Neural cell (in vitro differentiated cells): ENCODE data around the gene NBEA. TPM values are rescaled to one million over a fixed set of nuclear protein-coding genes. Genes with fewer than 3 reads are reported as not detected.

Experiments
- H2AFZ ChIP-seq: fragments of 200-600, 300-800 bp; sonication (generic), shearing (Covaris generic); 2 replicates; pipeline ENCODE4 v1.6.0; 2014; ENCODE audit warnings: low read depth, mild to moderate bottlenecking, antibody characterized with exemption, low read length, moderate library complexity
- H3F3A ChIP-seq: fragments of 200-600 bp; shearing (Covaris generic); 2 replicates; pipeline ENCODE4 v1.6.1; 2016; ENCODE audit warnings: mild to moderate bottlenecking, moderate library complexity, mixed read lengths, antibody characterized with exemption, low read length; ENCODE audit not compliant: insufficient read depth, poor library complexity, severe bottlenecking
- H3K27ac ChIP-seq: fragments of 200-600, 300-800 bp; sonication (generic), shearing (Covaris generic); 2 replicates; pipeline ENCODE4 v1.5.1; 2014; ENCODE audit warnings: mild to moderate bottlenecking, low read length, moderate library complexity
- H3K27me3 ChIP-seq: fragments of 300-800, 200-600 bp; sonication (generic), shearing (Covaris generic); 2 replicates; pipeline ENCODE4 v1.6.0; 2014; ENCODE audit warnings: mild to moderate bottlenecking, low read depth, low read length, moderate library complexity; ENCODE audit not compliant: insufficient read depth
- H3K36me3 ChIP-seq: fragments of 300-800, 200-600 bp; sonication (generic), shearing (Covaris generic); 2 replicates; pipeline ENCODE4 v1.5.1; 2014; ENCODE audit warnings: mild to moderate bottlenecking, antibody characterized with exemption, low read length, moderate library complexity; ENCODE audit not compliant: insufficient read depth
- H3K4me2 ChIP-seq: fragments of 300-800, 200-600 bp; sonication (generic), shearing (Covaris generic); 2 replicates; pipeline ENCODE4 v1.6.0; 2014; ENCODE audit warnings: mild to moderate bottlenecking, low read length
- H3K4me3 ChIP-seq: fragments of 300-800, 200-600 bp; sonication (generic), shearing (Covaris generic); 2 replicates; pipeline ENCODE4 v1.5.1; 2014; ENCODE audit warnings: mild to moderate bottlenecking, low read length, moderate library complexity
- H3K79me2 ChIP-seq: fragments of 200-600 bp; shearing (Covaris generic); replicated peaks from 2 replicates; pipeline ENCODE4 v1.6.0; 2014; ENCODE audit warnings: mild to moderate bottlenecking, low read length, moderate library complexity; ENCODE audit not compliant: insufficient read depth
- H3K9ac ChIP-seq: fragments of 300-800, 200-600 bp; sonication (generic), shearing (Covaris generic); 2 replicates; pipeline ENCODE4 v1.6.1; 2016; ENCODE audit warnings: mild to moderate bottlenecking, low read length, mixed read lengths
- H3K9me2 ChIP-seq: fragments of 200-600 bp; shearing (Covaris generic); 2 replicates; pipeline ENCODE4 v1.6.1; 2016; ENCODE audit warnings: mild to moderate bottlenecking, low read length, mixed read lengths; ENCODE audit not compliant: insufficient read depth
- H3K9me3 ChIP-seq: fragments of 200-600, 300-800 bp; sonication (generic), shearing (Covaris generic); 2 replicates; pipeline ENCODE4 v1.6.1; 2016; ENCODE audit warnings: mild to moderate bottlenecking, mixed run types, low read length, moderate library complexity, mixed read lengths
- H4K20me1 ChIP-seq: fragments of 200-600 bp; shearing (Covaris generic); 2 replicates; pipeline ENCODE4 v1.6.1; 2016; ENCODE audit warnings: mild to moderate bottlenecking, mixed run types; ENCODE audit not compliant: insufficient read depth
- EP300 ChIP-seq: fragments of 450-650 bp; conservative IDR thresholded peaks from 2 replicates; pipeline ENCODE4 v1.6.1; 2014; ENCODE audit warnings: antibody characterized with exemption, mild to moderate bottlenecking, moderate library complexity; ENCODE audit not compliant: poor library complexity, severe bottlenecking
- EZH2 ChIP-seq: fragments of 200-600, 300-800 bp; shearing (Covaris generic), sonication (generic); IDR thresholded peaks from 2 replicates; pipeline ENCODE4 v1.6.1; 2014; ENCODE audit warnings: antibody characterized with exemption, low read length, borderline replicate concordance, mild to moderate bottlenecking; ENCODE audit not compliant: insufficient read depth, poor library complexity, severe bottlenecking
- MXI1 ChIP-seq: fragments of 450-650 bp; conservative IDR thresholded peaks from 2 replicates; pipeline ENCODE4 v1.6.1; 2014; ENCODE audit warnings: antibody characterized with exemption, mild to moderate bottlenecking; ENCODE audit not compliant: poor library complexity, severe bottlenecking
- POLR2AphosphoS5 ChIP-seq: IDR thresholded peaks from 2 replicates; pipeline ENCODE4 v1.6.1; 2012
- RAD21 ChIP-seq: fragments of 450-650 bp; conservative IDR thresholded peaks from 2 replicates; pipeline ENCODE4 v1.6.1; 2014; ENCODE audit warnings: antibody characterized with exemption, mild to moderate bottlenecking, moderate library complexity
- SMC3 ChIP-seq: fragments of 450-650 bp; conservative IDR thresholded peaks from 2 replicates; pipeline ENCODE4 v1.6.1; 2014; ENCODE audit warnings: antibody characterized with exemption, mild to moderate bottlenecking, moderate library complexity; ENCODE audit not compliant: poor library complexity
- TAF1 ChIP-seq: IDR thresholded peaks from 2 replicates; pipeline ENCODE4 v1.6.1; 2012; ENCODE audit warnings: low read depth
- polyA plus RNA-seq: library from polyadenylated mRNA; depleted of rRNA; stranded (reverse); fragments of >200 nt; gene quantifications from 2 replicates; pipeline ENCODE4 v1.2.3, GENCODE V29; 2014
- TF ChIP-seq, protein P1 (sequence below): fragments of 450-650 bp; IDR thresholded peaks from 2 replicates; pipeline ENCODE4 v1.5.1; 2014; ENCODE audit warnings: antibody characterized with exemption, mild to moderate bottlenecking, moderate library complexity; ENCODE audit not compliant: poor library complexity, severe bottlenecking
- TF ChIP-seq, protein P2 (sequence below): IDR thresholded peaks from 2 replicates; pipeline ENCODE4 v1.6.1; 2012; ENCODE audit warnings: borderline replicate concordance

Gene NBEA
- polyA plus RNA-seq, 1 donor from 2014 or later = 55.8 TPM

DNA sequence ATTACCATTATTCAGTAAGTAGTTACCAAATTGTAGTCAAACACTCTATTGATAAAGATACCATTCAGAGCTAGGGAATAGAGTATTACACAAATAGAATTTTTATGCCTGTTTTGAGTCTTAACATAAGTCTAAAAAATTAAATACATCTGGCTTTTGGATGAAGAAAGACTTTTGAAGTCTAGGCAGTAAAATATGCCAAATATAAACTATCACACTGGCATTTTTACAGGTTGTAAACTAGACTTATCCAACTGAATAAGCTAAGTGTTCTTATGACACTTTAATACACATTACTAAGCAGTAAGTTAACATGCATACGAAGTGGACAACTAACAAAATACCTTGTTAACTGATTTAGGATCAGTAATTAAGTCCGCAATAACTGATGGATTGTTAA lies 425.5 kb downstream of the NBEA start:
- H2AFZ ChIP-seq = no peak overlapping the region
- no peaks in the 10 kb centered on the region for H3K79me2 ChIP-seq
- TF ChIP-seq MXI1 = no peak
- TF ChIP-seq EZH2 = no peak
- TF ChIP-seq RAD21 = no peak
- TF ChIP-seq TAF1 = no peak
- TF ChIP-seq, protein P1, sequence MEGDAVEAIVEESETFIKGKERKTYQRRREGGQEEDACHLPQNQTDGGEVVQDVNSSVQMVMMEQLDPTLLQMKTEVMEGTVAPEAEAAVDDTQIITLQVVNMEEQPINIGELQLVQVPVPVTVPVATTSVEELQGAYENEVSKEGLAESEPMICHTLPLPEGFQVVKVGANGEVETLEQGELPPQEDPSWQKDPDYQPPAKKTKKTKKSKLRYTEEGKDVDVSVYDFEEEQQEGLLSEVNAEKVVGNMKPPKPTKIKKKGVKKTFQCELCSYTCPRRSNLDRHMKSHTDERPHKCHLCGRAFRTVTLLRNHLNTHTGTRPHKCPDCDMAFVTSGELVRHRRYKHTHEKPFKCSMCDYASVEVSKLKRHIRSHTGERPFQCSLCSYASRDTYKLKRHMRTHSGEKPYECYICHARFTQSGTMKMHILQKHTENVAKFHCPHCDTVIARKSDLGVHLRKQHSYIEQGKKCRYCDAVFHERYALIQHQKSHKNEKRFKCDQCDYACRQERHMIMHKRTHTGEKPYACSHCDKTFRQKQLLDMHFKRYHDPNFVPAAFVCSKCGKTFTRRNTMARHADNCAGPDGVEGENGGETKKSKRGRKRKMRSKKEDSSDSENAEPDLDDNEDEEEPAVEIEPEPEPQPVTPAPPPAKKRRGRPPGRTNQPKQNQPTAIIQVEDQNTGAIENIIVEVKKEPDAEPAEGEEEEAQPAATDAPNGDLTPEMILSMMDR = no peak
- no peak for TF ChIP-seq EP300
- no peak for TF ChIP-seq SMC3
- TF ChIP-seq, protein P2, sequence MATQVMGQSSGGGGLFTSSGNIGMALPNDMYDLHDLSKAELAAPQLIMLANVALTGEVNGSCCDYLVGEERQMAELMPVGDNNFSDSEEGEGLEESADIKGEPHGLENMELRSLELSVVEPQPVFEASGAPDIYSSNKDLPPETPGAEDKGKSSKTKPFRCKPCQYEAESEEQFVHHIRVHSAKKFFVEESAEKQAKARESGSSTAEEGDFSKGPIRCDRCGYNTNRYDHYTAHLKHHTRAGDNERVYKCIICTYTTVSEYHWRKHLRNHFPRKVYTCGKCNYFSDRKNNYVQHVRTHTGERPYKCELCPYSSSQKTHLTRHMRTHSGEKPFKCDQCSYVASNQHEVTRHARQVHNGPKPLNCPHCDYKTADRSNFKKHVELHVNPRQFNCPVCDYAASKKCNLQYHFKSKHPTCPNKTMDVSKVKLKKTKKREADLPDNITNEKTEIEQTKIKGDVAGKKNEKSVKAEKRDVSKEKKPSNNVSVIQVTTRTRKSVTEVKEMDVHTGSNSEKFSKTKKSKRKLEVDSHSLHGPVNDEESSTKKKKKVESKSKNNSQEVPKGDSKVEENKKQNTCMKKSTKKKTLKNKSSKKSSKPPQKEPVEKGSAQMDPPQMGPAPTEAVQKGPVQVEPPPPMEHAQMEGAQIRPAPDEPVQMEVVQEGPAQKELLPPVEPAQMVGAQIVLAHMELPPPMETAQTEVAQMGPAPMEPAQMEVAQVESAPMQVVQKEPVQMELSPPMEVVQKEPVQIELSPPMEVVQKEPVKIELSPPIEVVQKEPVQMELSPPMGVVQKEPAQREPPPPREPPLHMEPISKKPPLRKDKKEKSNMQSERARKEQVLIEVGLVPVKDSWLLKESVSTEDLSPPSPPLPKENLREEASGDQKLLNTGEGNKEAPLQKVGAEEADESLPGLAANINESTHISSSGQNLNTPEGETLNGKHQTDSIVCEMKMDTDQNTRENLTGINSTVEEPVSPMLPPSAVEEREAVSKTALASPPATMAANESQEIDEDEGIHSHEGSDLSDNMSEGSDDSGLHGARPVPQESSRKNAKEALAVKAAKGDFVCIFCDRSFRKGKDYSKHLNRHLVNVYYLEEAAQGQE = no peak
- no peak for TF ChIP-seq POLR2AphosphoS5
- no peaks in the 10 kb centered on the region for H3F3A ChIP-seq
- H3K9me2 ChIP-seq = no peaks in the 10 kb centered on the region
- H3K4me3 ChIP-seq = no peak overlapping the region
- no peaks in the 10 kb centered on the region for H4K20me1 ChIP-seq
- H3K27ac ChIP-seq = no peak overlapping the region
- H3K9me3 ChIP-seq = peaks cover 13% of the 10 kb centered on the region
- no peaks in the 10 kb centered on the region for H3K27me3 ChIP-seq
- H3K4me2 ChIP-seq = no peak overlapping the region
- no peak overlapping the region for H3K9ac ChIP-seq
- H3K36me3 ChIP-seq = no peaks in the 10 kb centered on the region

- H3K79me2 ChIP-seq = no peaks in the 10 kb centered on the region
- no peak overlapping the region for H3K4me3 ChIP-seq
- no peaks in the 10 kb centered on the region for H4K20me1 ChIP-seq
- H3K27ac ChIP-seq = no peak overlapping the region
- no peaks in the 10 kb centered on the region for H3F3A ChIP-seq
- no peaks in the 10 kb centered on the region for H3K27me3 ChIP-seq
- H3K4me2 ChIP-seq = no peak overlapping the region
- H3K36me3 ChIP-seq = no peaks in the 10 kb centered on the region
- H2AFZ ChIP-seq = no peak overlapping the region
- no peaks in the 10 kb centered on the region for H3K9me2 ChIP-seq
- TF ChIP-seq EP300 (no peak), RAD21 (no peak), TAF1 (no peak), POLR2AphosphoS5 (no peak), SMC3 (no peak), EZH2 (no peak), MXI1 (no peak)
- TF ChIP-seq, protein P1 = no peak
- TF ChIP-seq, protein P2 = no peak
- no peak overlapping the region for H3K9ac ChIP-seq
- no peaks in the 10 kb centered on the region for H3K9me3 ChIP-seq
Measured at GRCh38 chr13:35378939-35379338, 436.9 kb downstream of the NBEA start.
